ENCODE results near the gene TCL1B. TPM values are rescaled to one million over a fixed set of nuclear protein-coding genes. Genes with fewer than 3 reads are reported as not detected.

The TCL1B gene
- total and polyA plus RNA-seq, 2 of the 13 experiments (the other 11 are each of a cell fraction or from before 2014, with no cell fraction given): not detected

DNA sequence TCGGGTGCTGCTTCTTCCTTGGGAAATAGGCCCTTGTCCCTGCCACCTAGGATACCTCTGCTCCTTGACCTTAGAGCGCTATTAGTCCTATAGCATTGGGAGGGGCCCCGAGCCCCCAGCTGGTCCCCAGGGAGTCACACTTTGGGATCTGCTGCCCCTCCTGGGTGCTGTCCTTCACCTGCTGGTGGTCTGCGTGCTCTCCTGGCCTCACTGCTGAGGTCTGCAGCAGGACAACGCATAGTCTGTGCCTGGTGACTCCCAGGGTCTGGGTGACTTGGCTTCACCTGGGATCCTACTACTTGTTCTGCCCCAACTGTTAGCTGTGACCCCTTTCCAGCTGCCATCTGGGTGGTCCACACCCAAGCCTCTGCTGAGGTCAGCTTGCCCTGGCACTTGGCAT is 8.8 kb downstream of the TCL1B start:
- POLR2A ChIA-PET: no interaction called here
- no peaks in the 10 kb centered on the region for H3K9me3 ChIP-seq (ENCODE audit: low read length)
- H3K79me2 ChIP-seq (ENCODE audit: insufficient read depth, low read length): no peaks in the 10 kb centered on the region
- no peak overlapping the region for H3K4me2 ChIP-seq (ENCODE audit: low read depth, low read length)
- H3K27me3 ChIP-seq (ENCODE audit: control insufficient read depth in 1 of 2, insufficient read depth in 2 of 2, low read length in 2 of 2): peaks cover 5 to 30% of the 10 kb centered on the region in 2 experiments
- in situ Hi-C loops (cut with HindIII; ENCODE audit: extremely low pct_ligation_motif_present, low pct_unique_long_range_greater_than_20kb) (no loop called here), intact Hi-C loops (cut with micrococcal nuclease; ENCODE audit: unreplicated experiment) (no loop called here)
- DNase-seq (ENCODE audit: low spot score): no peak
- no peaks in the 10 kb centered on the region for H3K4me1 ChIP-seq (ENCODE audit: insufficient read depth, low read length)
- no peak for FAIRE-seq
- no TSS peak for BruUV-seq (replicated peaks)
- no peak overlapping the region for H3K4me3 ChIP-seq (replicated peaks in 1 of 3; ENCODE audit: insufficient read depth in 1 of 3, low read depth in 2 of 3, low read length in 3 of 3)
- CTCF ChIA-PET (ENCODE audit: low intra/inter-chr PET ratio, low total read pairs): no interaction called here
- no peaks in the 10 kb centered on the region for H3K36me3 ChIP-seq (replicated peaks in 1 of 2; ENCODE audit: control insufficient read depth in 1 of 2, insufficient read depth in 2 of 2, low read length in 2 of 2)
- WGBS (ENCODE audit: low lambda C conversion rate): 8% methylated on average over 2 of the region's 5 CpGs
- ATAC-seq: no peak
- H3K9ac ChIP-seq (ENCODE audit: insufficient read depth, low read depth, low read length): no peak overlapping the region
- H3K27ac ChIP-seq (ENCODE audit: extremely low read length, insufficient read depth, low read length): no peak overlapping the region
- no peak overlapping the region for H2AFZ ChIP-seq (ENCODE audit: low read length)
- no peaks in the 10 kb centered on the region for H4K20me1 ChIP-seq (ENCODE audit: insufficient read depth, low read length)
- TF ChIP-seq CHD4 (IDR thresholded peaks at IDR 0.05; ENCODE audit: borderline replicate concordance, low read length) (no peak), LBX2 (CRISPR knock-in tag; IDR thresholded peaks at IDR 0.05; ENCODE audit: borderline replicate concordance) (no peak), SMC3 (IDR thresholded peaks at IDR 0.05; ENCODE audit: low read length) (no peak), LRRFIP1 (CRISPR knock-in tag; conservative IDR thresholded peaks at IDR 0.05) (no peak), CREB1 (IDR thresholded peaks at IDR 0.05) (no peak), CREB1 (CRISPR knock-in tag; IDR thresholded peaks at IDR 0.05) (no peak), FOSL2 (CRISPR knock-in tag; IDR thresholded peaks at IDR 0.05) (no peak), PAX8 (CRISPR knock-in tag; IDR thresholded peaks at IDR 0.05; ENCODE audit: borderline replicate concordance) (no peak), CEBPB (IDR thresholded peaks at IDR 0.05; ENCODE audit: borderline replicate concordance, low read depth, low read length) (no peak), ZSCAN25 (CRISPR knock-in tag; IDR thresholded peaks at IDR 0.05) (no peak), PHF21A (CRISPR knock-in tag; IDR thresholded peaks at IDR 0.05) (no peak), POLR2AphosphoS5 (IDR thresholded peaks at IDR 0.05; ENCODE audit: low read depth, low read length) (no peak)
- TF ChIP-seq, protein P1, sequence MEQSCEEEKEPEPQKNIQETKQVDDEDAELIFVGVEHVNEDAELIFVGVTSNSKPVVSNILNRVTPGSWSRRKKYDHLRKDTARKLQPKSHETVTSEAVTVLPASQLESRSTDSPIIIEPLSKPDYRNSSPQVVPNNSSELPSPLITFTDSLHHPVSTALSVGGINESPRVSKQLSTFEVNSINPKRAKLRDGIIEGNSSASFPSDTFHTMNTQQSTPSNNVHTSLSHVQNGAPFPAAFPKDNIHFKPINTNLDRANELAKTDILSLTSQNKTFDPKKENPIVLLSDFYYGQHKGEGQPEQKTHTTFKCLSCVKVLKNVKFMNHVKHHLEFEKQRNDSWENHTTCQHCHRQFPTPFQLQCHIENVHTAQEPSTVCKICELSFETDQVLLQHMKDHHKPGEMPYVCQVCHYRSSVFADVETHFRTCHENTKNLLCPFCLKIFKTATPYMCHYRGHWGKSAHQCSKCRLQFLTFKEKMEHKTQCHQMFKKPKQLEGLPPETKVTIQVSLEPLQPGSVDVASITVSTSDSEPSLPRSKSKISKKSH (CRISPR knock-in tag; IDR thresholded peaks at IDR 0.05; ENCODE audit: borderline replicate concordance): no peak
- TF ChIP-seq, protein P2, sequence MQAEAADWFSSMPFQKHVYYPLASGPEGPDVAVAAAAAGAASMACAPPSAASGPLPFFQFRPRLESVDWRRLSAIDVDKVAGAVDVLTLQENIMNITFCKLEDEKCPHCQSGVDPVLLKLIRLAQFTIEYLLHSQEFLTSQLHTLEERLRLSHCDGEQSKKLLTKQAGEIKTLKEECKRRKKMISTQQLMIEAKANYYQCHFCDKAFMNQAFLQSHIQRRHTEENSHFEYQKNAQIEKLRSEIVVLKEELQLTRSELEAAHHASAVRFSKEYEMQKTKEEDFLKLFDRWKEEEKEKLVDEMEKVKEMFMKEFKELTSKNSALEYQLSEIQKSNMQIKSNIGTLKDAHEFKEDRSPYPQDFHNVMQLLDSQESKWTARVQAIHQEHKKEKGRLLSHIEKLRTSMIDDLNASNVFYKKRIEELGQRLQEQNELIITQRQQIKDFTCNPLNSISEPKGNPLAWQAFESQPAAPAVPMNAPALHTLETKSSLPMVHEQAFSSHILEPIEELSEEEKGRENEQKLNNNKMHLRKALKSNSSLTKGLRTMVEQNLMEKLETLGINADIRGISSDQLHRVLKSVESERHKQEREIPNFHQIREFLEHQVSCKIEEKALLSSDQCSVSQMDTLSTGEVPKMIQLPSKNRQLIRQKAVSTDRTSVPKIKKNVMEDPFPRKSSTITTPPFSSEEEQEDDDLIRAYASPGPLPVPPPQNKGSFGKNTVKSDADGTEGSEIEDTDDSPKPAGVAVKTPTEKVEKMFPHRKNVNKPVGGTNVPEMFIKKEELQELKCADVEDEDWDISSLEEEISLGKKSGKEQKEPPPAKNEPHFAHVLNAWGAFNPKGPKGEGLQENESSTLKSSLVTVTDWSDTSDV (CRISPR knock-in tag; IDR thresholded peaks at IDR 0.05): no peak
- TF ChIP-seq, protein P3, sequence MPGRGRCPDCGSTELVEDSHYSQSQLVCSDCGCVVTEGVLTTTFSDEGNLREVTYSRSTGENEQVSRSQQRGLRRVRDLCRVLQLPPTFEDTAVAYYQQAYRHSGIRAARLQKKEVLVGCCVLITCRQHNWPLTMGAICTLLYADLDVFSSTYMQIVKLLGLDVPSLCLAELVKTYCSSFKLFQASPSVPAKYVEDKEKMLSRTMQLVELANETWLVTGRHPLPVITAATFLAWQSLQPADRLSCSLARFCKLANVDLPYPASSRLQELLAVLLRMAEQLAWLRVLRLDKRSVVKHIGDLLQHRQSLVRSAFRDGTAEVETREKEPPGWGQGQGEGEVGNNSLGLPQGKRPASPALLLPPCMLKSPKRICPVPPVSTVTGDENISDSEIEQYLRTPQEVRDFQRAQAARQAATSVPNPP (CRISPR knock-in tag; IDR thresholded peaks at IDR 0.05): no peak
- TF ChIP-seq, protein P4, sequence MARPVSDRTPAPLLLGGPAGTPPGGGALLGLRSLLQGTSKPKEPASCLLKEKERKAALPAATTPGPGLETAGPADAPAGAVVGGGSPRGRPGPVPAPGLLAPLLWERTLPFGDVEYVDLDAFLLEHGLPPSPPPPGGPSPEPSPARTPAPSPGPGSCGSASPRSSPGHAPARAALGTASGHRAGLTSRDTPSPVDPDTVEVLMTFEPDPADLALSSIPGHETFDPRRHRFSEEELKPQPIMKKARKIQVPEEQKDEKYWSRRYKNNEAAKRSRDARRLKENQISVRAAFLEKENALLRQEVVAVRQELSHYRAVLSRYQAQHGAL (CRISPR knock-in tag; IDR thresholded peaks at IDR 0.05; ENCODE audit: not compliant biosample characterization): no peak
